Epidermal melanocyte (primary cell): ENCODE results near the gene NIPBL.
"Not testable (repeated sequence)": the region's sequence is repeated elsewhere in the genome, so short reads cannot be mapped to it uniquely, and the experiment has no call there.

Source experiments
- DNase-seq: peaks from one replicate; pipeline ENCODE4 v3.0.0; 2011; ENCODE audit warnings: low spot score; ENCODE audit not compliant: insufficient read length

NIPBL gene

GRCh38 chr5:36948041-36948440 lies 71.5 kb downstream of the NIPBL start:
- peak; percentile 33 for DNase-seq

DNA sequence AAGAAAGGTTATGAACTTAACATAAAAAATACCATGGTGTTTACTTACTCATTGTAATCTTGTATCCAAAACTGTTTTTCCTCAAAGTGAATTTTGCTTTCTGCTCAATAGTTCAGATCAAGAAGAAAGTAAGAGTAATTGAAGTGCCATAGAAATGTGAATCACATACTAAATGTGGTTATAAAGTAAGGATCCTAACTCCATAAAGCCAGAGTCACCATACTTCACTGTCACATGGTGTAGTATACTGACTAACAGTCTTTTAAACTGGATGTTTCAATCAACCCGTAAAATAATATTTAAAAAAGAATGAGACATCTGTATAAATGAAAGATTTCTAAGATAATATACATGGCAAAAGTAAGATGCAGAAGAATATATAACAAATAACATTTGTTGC lies 72.1 kb downstream of the NIPBL start:
- no peak for DNase-seq

DNA sequence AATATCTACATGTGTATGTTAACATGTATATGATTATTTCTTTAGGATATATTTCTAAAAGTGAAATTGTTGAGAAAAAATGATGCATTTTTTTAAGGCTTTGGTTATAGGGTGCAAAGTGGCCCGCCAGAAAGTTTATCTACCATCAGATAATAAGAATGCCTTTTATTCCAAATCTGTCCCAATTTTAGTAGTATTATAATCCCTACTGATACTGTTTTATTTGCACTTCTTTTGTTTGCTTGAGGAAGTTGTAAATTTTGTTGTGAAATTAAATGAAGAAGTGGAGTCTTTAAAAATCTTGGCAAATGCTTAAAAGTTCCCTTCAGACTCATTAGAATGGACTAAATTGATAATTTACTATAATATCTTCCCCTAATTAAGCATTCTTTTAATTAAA lies 73.0 kb downstream of the NIPBL start:
- DNase-seq, result no peak

- peak; percentile 36 for DNase-seq
These were observed 74.3 kb downstream of the NIPBL start for GRCh38 chr5:36950586-36951457.

DNA sequence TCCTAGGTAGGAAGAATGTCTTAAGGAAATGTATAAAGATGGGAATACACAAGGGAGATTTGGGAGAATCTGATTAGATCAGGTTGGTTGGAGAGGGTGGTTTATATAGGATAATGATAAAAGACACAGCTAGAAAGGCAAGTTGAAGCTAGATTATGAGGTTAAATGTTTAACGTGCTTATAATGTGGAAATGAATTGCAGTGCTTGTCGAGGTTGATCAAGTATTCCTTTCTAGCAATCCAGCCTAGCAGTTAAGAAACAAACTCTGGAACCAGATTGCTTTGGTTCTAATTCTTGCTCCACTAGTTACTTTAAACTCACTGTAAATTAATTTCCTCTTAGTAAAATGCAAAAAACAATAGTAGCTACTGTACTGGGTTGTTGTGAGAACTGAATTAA lies 76.5 kb downstream of the NIPBL start:
- DNase-seq, result no peak

GRCh38 chr5:36957953-36958537 lies 81.5 kb downstream of the NIPBL start:
- no peak for DNase-seq

GRCh38 chr5:36958612-36959011 lies 82.0 kb downstream of the NIPBL start:
- no peak for DNase-seq

DNA sequence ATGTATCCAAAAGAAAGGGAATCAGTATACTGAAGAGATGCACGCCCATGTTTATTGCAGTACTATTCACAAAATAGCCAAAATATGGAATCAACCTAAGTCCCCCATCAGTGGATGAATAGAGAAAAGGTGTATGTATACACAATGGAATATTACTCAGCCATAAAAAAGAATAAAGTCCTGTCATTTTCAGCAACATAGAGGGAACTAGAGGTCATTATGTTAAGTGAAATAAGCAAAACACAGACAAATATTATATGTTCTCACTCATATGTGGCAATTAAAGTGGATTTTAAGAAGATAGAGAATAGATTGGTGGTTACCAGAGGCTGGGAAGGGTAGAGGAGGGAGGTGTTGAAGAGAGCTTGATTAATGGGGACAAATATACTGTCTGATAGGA lies 88.6 kb downstream of the NIPBL start:
- no peak for DNase-seq

- DNase-seq, result no peak
These were observed 93.3 kb downstream of the NIPBL start for GRCh38 chr5:36969700-36970395.

DNA sequence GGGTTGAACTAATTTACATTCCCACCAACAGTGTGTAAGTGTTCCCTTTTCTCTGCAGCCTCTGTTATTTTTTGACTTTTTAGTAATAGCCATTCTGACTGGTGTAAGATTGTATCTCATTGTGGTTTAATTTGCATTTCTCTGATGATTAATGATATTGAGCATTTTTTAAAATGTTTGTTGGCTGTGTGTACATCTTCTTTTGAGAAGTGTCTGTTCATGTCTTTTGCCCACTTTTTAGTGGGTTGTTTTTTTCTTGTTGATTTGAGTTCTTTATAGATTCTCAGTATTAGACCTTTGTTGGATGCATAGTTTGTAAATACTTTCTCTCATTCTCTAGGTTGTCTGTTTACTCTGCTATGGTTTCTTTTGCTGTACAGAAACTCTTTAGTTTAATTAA lies 101.6 kb downstream of the NIPBL start:
- no peak for DNase-seq

DNA sequence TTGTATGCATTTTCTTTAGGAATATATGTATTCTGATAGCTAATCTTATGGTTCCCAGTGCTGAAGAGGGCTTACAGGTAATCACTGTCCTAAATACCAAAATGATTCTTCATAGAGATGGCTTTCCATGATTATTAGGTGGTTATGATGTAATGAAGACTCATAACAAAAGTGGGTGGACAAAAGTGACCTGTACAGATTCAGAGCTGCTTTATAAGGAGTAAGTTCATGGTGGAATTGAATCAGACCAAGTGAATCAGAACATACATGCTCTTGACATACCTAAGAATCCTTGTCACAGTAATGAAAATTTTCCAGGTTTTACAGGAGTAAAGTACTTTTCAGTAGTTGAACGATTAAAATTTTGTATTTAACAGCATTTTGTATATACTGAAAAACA lies 105.6 kb downstream of the NIPBL start:
- no peak for DNase-seq

DNA sequence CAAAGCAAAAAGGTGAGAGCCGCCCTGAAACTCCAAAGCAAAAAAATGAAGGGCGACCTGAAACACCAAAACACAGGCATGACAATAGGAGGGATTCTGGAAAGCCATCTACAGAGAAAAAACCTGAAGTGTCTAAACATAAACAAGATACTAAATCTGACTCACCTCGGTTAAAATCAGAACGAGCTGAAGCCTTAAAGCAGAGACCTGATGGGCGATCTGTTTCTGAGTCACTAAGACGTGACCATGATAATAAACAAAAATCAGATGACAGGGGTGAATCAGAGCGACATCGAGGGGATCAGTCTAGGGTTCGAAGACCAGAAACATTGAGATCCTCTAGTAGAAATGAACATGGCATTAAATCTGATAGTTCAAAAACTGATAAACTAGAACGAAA lies 108.8 kb downstream of the NIPBL start:
- DNase-seq, result no peak

DNA sequence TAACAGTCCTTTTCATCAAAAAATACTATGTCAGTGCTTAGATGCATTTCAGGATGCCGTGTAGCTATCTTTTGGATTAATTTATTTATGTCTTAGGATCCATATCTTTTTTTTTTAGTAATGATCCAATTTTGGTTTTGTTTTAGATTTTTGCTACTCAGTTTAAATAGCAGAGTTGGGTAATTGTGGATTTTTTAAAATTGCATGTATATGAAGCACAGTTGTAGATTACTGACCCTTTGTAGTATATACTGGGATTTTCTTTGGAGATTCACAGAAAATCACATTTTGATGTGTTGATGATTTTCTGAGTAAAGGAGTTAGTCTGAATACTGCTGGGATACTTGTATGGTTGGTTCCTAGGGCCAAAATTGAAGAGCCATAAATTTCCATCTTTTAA lies 111.8 kb downstream of the NIPBL start:
- no peak for DNase-seq

DNA sequence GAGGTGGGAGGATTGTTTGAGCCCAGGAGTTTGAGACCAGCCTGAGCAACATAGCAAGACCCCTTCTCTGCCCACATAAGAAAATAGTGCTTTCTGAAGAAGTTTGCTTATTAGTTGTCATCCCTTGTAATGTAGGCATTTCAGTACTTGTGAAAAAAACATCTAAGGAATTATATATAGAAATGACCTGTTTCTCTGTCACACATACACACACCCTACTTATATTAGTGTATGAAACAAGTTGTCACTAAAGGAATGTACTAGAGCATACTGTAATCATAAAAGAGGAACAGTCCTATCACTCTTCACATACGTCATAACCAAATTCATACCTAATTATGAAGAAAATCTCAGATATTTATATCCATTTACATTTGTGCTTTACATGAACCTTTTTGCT lies 122.0 kb downstream of the NIPBL start:
- DNase-seq, result no peak

GRCh38 chr5:37002176-37002751 lies 125.7 kb downstream of the NIPBL start:
- DNase-seq, result no peak

- DNase-seq, result no peak
These were observed 128.7 kb downstream of the NIPBL start for GRCh38 chr5:37005252-37005651.

GRCh38 chr5:37005946-37006540 lies 129.5 kb downstream of the NIPBL start:
- DNase-seq, result no peak

GRCh38 chr5:37013181-37013580 lies 136.6 kb downstream of the NIPBL start:
- DNase-seq, result not testable (repeated sequence)

DNA sequence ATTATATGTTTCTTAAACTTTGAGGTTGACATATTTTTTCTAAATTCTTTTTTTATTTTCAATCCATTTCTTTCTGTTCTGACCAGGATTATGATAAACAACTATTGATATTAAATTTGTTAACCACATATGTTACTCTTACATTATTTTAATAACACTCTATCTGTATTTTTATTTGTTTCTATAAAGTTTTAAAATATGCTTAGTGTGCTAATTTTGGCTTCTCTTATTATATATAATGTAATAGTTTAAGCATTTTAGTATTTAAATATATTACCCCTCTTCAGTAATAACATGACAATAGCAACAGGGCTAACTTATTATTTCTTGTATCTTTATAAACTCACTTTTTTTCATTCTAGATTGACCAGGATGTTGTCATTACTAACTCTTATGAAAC lies 137.8 kb downstream of the NIPBL start:
- no peak for DNase-seq

GRCh38 chr5:37015795-37016666 lies 139.5 kb downstream of the NIPBL start:
- DNase-seq, result no peak

DNA sequence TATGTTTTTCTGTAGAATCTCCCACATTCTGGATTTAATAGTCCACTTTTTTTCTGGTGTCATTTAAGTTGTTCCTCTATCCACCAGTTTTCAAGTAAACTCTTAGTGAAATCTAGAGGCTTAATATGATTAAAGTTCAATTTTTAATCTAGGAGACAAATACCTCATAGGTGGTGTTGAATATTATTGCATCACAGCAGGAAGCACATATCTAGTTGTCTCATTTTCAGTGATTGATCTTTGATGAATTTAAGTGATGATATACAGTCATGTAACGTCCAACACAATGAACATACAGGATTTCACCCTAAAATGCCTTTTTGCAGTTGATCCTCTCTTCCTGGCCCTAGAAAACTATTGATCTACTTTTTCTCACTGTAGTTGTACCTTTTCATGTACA lies 152.3 kb downstream of the NIPBL start:
- no peak for DNase-seq
